H1 (cell line): ENCODE measurements around the gene PDE6D. TPM values are rescaled to one million over a fixed set of nuclear protein-coding genes. Genes with fewer than 3 reads are reported as not detected.
A peak's percentile ranks its signal among the peaks of the same experiment; 100 is the strongest.

ENCODE experiments used
- CTCF ChIA-PET: fragments of 300-600 bp; sonication (Branson Sonifier 250); formaldehyde crosslinking; loops from one replicate; lab custom pipeline; 2021; ENCODE audit not compliant: partially characterized antibody; lab: Charles Lee
- POLR2A ChIA-PET: fragments of 300-600 bp; sonication (Branson Sonifier 250); formaldehyde crosslinking; loops from one replicate; lab custom pipeline; 2021; ENCODE audit warnings: inconsistent platforms; ENCODE audit not compliant: partially characterized antibody; lab: Charles Lee
- DNase-seq, 2 experiments: peaks; one replicate each; pipeline versions ENCODE4 v3.0.0 to v3.0.0-alpha.2; 2010 to 2022; ENCODE audit warnings: low spot score in 2 of 2, low read depth in 1 of 2, mixed read lengths in 1 of 2
- FAIRE-seq: peaks from 2 replicates; lab custom pipeline; 2011; peaks lifted over from hg19 to GRCh38; lab: Jason Lieb, UNC
- H2AFZ ChIP-seq: 2 replicates; pipeline ENCODE4 v1.8.1; 2012; ENCODE audit warnings: low read length, inconsistent platforms
- H2AK5ac ChIP-seq: 2 replicates; pipeline ENCODE4 v1.6.1; 2013; ENCODE audit warnings: low read depth, low read length
- H2BK120ac ChIP-seq: replicated peaks from 2 replicates; pipeline ENCODE3; 2013; ENCODE audit warnings: low read depth, low read length, inconsistent platforms
- H2BK12ac ChIP-seq: 2 replicates; pipeline ENCODE4 v1.6.1; 2013; ENCODE audit warnings: low read depth, low read length
- H2BK15ac ChIP-seq: 2 replicates; pipeline ENCODE4 v1.6.1; 2013; ENCODE audit warnings: low read length
- H2BK20ac ChIP-seq: 2 replicates; pipeline ENCODE4 v1.6.1; 2013; ENCODE audit warnings: low read length
- H2BK5ac ChIP-seq: 2 replicates; pipeline ENCODE4 v1.6.1; 2013; ENCODE audit warnings: low read depth, low read length
- H3K14ac ChIP-seq: 2 replicates; pipeline ENCODE4 v1.6.1; 2013; ENCODE audit warnings: inconsistent platforms; ENCODE audit not compliant: insufficient read length
- H3K18ac ChIP-seq: 2 replicates; pipeline ENCODE4 v1.6.1; 2013; ENCODE audit warnings: low read length; ENCODE audit errors: extremely low read depth
- H3K23ac ChIP-seq: 2 replicates; pipeline ENCODE4 v1.6.1; 2013; ENCODE audit warnings: inconsistent platforms; ENCODE audit not compliant: insufficient read length
- H3K23me2 ChIP-seq: 2 replicates; pipeline ENCODE4 v1.6.1; 2013; ENCODE audit warnings: low read depth, low read length
- H3K27ac ChIP-seq: 2 replicates; pipeline ENCODE4 v1.6.1; 2011; ENCODE audit warnings: low read depth, low read length, inconsistent platforms
- H3K27me3 ChIP-seq, 4 experiments: replicated peaks in 1 of 4; 1 replicate in 1 of 4; 2 replicates in 3 of 4; pipeline versions ENCODE4 v1.6.1 to v1.8.1; 2011 to 2013; ENCODE audit warnings: low read length in 3 of 4, mild to moderate bottlenecking in 3 of 4, inconsistent platforms in 2 of 4, mixed read lengths in 2 of 4, moderate library complexity in 1 of 4; ENCODE audit not compliant: control insufficient read depth in 3 of 4, insufficient read depth in 3 of 4; ENCODE audit errors: extremely low read depth in 1 of 4
- H3K36me3 ChIP-seq, 4 experiments: 2 replicates each; pipeline versions ENCODE4 v1.6.1 to v1.8.1; 2011 to 2013; ENCODE audit warnings: mild to moderate bottlenecking in 4 of 4, low read length in 3 of 4, moderate library complexity in 2 of 4, control low read depth in 1 of 4, inconsistent platforms in 1 of 4; ENCODE audit not compliant: insufficient read depth in 4 of 4, control insufficient read depth in 2 of 4
- H3K4ac ChIP-seq: replicated peaks from 2 replicates; pipeline ENCODE3; 2013; ENCODE audit warnings: low read length, low read depth, mixed read lengths, inconsistent platforms; ENCODE audit not compliant: insufficient read length
- H3K4me1 ChIP-seq, 4 experiments: replicated peaks in 1 of 4; 1 replicate in 1 of 4; 2 replicates in 3 of 4; pipeline versions ENCODE4 v1.6.1 to v1.8.1; 2011 to 2013; ENCODE audit warnings: low read length in 3 of 4, inconsistent platforms in 2 of 4, mixed read lengths in 1 of 4; ENCODE audit not compliant: insufficient read depth in 4 of 4, control insufficient read depth in 3 of 4
- H3K4me2 ChIP-seq, 2 experiments: 2 replicates each; pipeline versions ENCODE4 v1.6.1 to v1.8.1; 2011 to 2013; ENCODE audit warnings: low read depth in 2 of 2, low read length in 2 of 2, control low read depth in 1 of 2, inconsistent platforms in 1 of 2, mild to moderate bottlenecking in 1 of 2; ENCODE audit not compliant: insufficient read depth in 1 of 2
- H3K4me3 ChIP-seq, 4 experiments: fragments of 200-600, 300-600 bp in 1 of 4; sonication (generic), shearing (Covaris generic), sonication (Bioruptor Twin) in 1 of 4; 2 replicates each; pipeline versions ENCODE4 v1.5.1 to v1.8.1; 2011 to 2016; ENCODE audit warnings: low read length in 4 of 4, low read depth in 3 of 4, control low read depth in 2 of 4, inconsistent platforms in 2 of 4, mild to moderate bottlenecking in 2 of 4, mixed read lengths in 1 of 4, moderate library complexity in 1 of 4; ENCODE audit not compliant: insufficient read depth in 2 of 4; ENCODE audit errors: extremely low read depth in 1 of 4
- H3K56ac ChIP-seq: replicated peaks from 2 replicates; pipeline ENCODE3; 2013; ENCODE audit warnings: low read depth, mild to moderate bottlenecking, mixed read lengths, low read length, inconsistent platforms; ENCODE audit not compliant: insufficient read length
- H3K79me1 ChIP-seq: 2 replicates; pipeline ENCODE4 v1.6.1; 2013; ENCODE audit warnings: low read depth, low read length, control low read depth
- H3K79me2 ChIP-seq, 2 experiments: 2 replicates each; pipeline versions ENCODE4 v1.6.1 to v1.8.1; 2012 to 2013; ENCODE audit warnings: low read length in 2 of 2, mild to moderate bottlenecking in 2 of 2, inconsistent platforms in 1 of 2; ENCODE audit not compliant: insufficient read depth in 2 of 2, control insufficient read depth in 1 of 2
- H3K9ac ChIP-seq, 4 experiments: replicated peaks in 1 of 4; 1 replicate in 1 of 4; 2 replicates in 3 of 4; pipeline versions ENCODE4 v1.6.1 to v1.8.1; 2011 to 2013; ENCODE audit warnings: low read depth in 3 of 4, low read length in 3 of 4, control low read depth in 2 of 4, mild to moderate bottlenecking in 2 of 4, moderate library complexity in 2 of 4, inconsistent platforms in 1 of 4; ENCODE audit errors: extremely low read depth in 1 of 4
- H3K9me3 ChIP-seq, 2 experiments: 2 replicates each; pipeline versions ENCODE4 v1.6.1 to v1.8.1; 2012 to 2013; ENCODE audit warnings: mild to moderate bottlenecking in 2 of 2, moderate library complexity in 2 of 2, control low read depth in 1 of 2, inconsistent platforms in 1 of 2, low read depth in 1 of 2, low read length in 1 of 2, mixed read lengths in 1 of 2; ENCODE audit not compliant: insufficient read depth in 2 of 2
- H4K20me1 ChIP-seq, 2 experiments: replicated peaks in 1 of 2; 2 replicates each; pipeline versions ENCODE3 to v1.8.1; 2011 to 2013; ENCODE audit warnings: inconsistent platforms in 2 of 2, low read length in 2 of 2, mild to moderate bottlenecking in 1 of 2; ENCODE audit not compliant: insufficient read depth in 2 of 2, control insufficient read depth in 1 of 2
- H4K5ac ChIP-seq: 2 replicates; pipeline ENCODE4 v1.6.1; 2013; ENCODE audit warnings: low read length, low read depth, mixed read lengths, inconsistent platforms; ENCODE audit not compliant: insufficient read length
- H4K8ac ChIP-seq: 2 replicates; pipeline ENCODE4 v1.8.0; 2013; ENCODE audit warnings: mild to moderate bottlenecking, moderate library complexity, low read length, inconsistent platforms; ENCODE audit not compliant: insufficient read depth; ENCODE audit errors: extremely low read depth
- H4K91ac ChIP-seq: replicated peaks from 2 replicates; pipeline ENCODE3; 2013; ENCODE audit warnings: low read length, mixed read lengths, inconsistent platforms; ENCODE audit not compliant: insufficient read length
- ASH2L ChIP-seq: fragments of 200-600, 300-600 bp; sonication (generic); IDR thresholded peaks from one replicate; pipeline ENCODE4 v1.7.1; 2017; ENCODE audit warnings: low read length
- MAX ChIP-seq: IDR thresholded peaks from 2 replicates; pipeline ENCODE4 v1.6.1; 2012; ENCODE audit warnings: inconsistent platforms
- POU5F1 ChIP-seq: IDR thresholded peaks from 2 replicates; pipeline ENCODE4 v1.6.1; 2011; ENCODE audit warnings: low read depth, mild to moderate bottlenecking, low read length, moderate library complexity
- WGBS, 2 experiments: shearing (Covaris generic) in 1 of 2; methylation state at CpG; one replicate each; pipeline versions ENCODE4 v1.1.6 to v1.1.7; 2013 to 2015; ENCODE audit warnings: low lambda C conversion rate in 2 of 2, mixed read lengths in 2 of 2, inconsistent platforms in 1 of 2, low coverage in 1 of 2, missing lambda C conversion rate in 1 of 2; ENCODE audit not compliant: insufficient replicate concordance in 2 of 2, insufficient coverage in 1 of 2, insufficient read length in 1 of 2; ENCODE audit errors: extremely low coverage in 1 of 2, missing lambda C conversion rate in 1 of 2; 5-methylcytosine and 5-hydroxymethylcytosine counted together
- polyA plus RNA-seq, 7 experiments: library from polyadenylated mRNA; depleted of rRNA in 3 of 7; stranded (reverse) in 5 of 7; unstranded in 2 of 7; fragments of >200 nt in 5 of 7; fragments of 200-250 nt in 2 of 7; gene quantifications; 1 replicate in 5 of 7; 2 replicates in 1 of 7; 4 replicates in 1 of 7; pipeline versions ENCODE4 v1.2.1 to v1.2.3, GENCODE V29; 2011 to 2013; ENCODE audit warnings: missing spikeins in 2 of 7, mixed read lengths in 2 of 7
- total RNA-seq: library from RNA; stranded (reverse); fragmentation: NEBNext Ultra II Directional; extraction: Animal tissue kit (Norgen Biotek cat#: 25700); gene quantifications from 2 replicates; pipeline ENCODE4 v1.2.1, GENCODE V29; 2021

Gene PDE6D
- total and polyA plus RNA-seq, 2 of the 8 experiments (the other 6 are each of a cell fraction or from before 2014, with no cell fraction given): 33.7 to 63.9 TPM

DNA sequence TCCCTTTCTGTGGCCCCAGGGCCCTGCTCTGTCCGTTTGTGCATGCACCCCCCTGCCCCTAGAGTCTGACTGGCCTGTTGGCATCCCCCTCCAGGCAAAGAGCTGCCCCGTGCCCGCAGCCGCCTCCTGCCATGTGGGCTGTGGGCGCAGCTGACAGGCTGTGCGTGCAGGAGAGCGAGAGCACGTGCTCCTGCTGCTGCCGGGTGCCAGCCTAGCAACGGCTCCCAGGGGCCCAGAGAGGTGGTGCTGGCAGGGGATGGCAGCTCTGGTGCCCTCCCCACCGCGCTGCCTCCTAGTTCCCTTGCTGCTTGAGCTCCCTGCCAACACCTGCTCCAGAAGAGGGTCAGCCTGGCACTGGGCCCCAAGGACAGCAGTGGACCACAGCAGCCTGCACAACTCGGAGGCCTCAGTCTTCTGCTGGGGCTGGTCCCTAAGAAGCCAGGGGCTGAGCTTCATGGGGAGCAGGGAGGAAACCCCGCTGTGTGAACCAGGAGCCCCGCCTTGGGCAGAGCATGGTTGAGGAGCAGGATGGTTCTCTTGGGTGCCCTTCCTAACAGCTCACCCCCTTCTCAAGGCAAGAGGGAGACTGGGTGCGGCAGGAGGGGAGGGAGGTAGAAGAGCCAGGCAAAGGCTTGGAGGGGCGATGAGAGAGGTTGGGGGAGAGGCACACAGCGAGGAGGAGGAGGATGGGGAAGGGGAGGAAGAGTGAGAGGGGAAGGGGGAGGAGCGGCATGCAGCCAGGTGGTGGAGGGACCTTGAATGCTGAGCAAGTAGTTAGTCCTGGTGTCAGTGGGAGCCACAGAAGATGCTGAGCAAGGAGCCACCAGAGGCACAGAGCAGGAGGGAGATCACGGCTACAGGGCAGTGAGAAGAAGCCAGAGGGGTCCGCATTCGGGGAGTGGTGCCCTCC is 96.5 kb downstream of the PDE6D start:
- Histone ChIP-seq H3K56ac (no peak overlapping the region), H3K4me3 (no peak overlapping the region), H3K23me2 (peaks cover 9% of the 10 kb centered on the region; the same call in 1 of the 2 replicates), H2BK5ac (peak overlapping the region; percentile 28; the same call in 1 of the 2 replicates), H3K4me1 (peaks cover 4 to 53% (median 32%) of the 10 kb centered on the region in 4 experiments), H3K18ac (peak overlapping the region; percentile 75; the same call in 1 of the 2 replicates), H3K9ac (no peak overlapping the region), H3K14ac (no peak overlapping the region), H2BK120ac (no peak overlapping the region), H4K20me1 (no peaks in the 10 kb centered on the region), H3K27ac (no peak overlapping the region), H3K23ac (no peak overlapping the region), H3K79me2 (no peaks in the 10 kb centered on the region), H2BK20ac (peak overlapping the region; percentile 98), H3K27me3 (no peaks in the 10 kb centered on the region), H4K91ac (peak overlapping the region; percentile 90), H2AFZ (no peak overlapping the region), H3K79me1 (no peaks in the 10 kb centered on the region), H2AK5ac (0 out of 2 replicates have a peak overlapping the region, but pooled peaks have one; percentile 18), H4K8ac (peak overlapping the region; percentile 82; the same call in 1 of the 2 replicates), H3K4me2 (peak overlapping the region; percentile 21 to 38; a peak in 2 of 4 replicates), H3K9me3 (no peaks in the 10 kb centered on the region), H3K36me3 (no peaks in the 10 kb centered on the region), H2BK15ac (peak overlapping the region; percentile 96; the same call in 1 of the 2 replicates), H3K4ac (peak overlapping the region; percentile 86), H4K5ac (no peak overlapping the region), H2BK12ac (peak overlapping the region; percentile 99; the same call in 1 of the 2 replicates)
- 78% methylated on average over 21 of the region's 22 CpGs; no CpG with 5 or more reads in 1 of the 2 experiments for WGBS, 2 experiments
- DNase-seq: no peak
- FAIRE-seq: no peak
- ChIA-PET POLR2A (interaction anchor here (1.1 to 27.8 kb wide), 9 partner anchors 5 to 220 kb away, joined by 3 to 1080 read pairs (median 48); partner anchors contain the start of genes NCL and PTMA), CTCF (interaction anchor here (0.6 to 31.4 kb wide), 18 partner anchors 8 to 128 kb away, joined by 3 to 555 read pairs (median 12); partner anchors contain the start of genes PDE6D and PTMA)
- TF ChIP-seq POU5F1 (no peak), ASH2L (no peak), MAX (0 out of 2 replicates have a peak, but pooled peaks have one; percentile 10)
